Activated T-cell treated with anti-CD3 and anti-CD28 coated beads for 4 hours (primary cell): ENCODE measurements around the gene GRID1.

ENCODE experiments used
- DNase-seq: peaks from one replicate; pipeline ENCODE4 v3.0.0-alpha.2; 2020

The GRID1 gene

DNA sequence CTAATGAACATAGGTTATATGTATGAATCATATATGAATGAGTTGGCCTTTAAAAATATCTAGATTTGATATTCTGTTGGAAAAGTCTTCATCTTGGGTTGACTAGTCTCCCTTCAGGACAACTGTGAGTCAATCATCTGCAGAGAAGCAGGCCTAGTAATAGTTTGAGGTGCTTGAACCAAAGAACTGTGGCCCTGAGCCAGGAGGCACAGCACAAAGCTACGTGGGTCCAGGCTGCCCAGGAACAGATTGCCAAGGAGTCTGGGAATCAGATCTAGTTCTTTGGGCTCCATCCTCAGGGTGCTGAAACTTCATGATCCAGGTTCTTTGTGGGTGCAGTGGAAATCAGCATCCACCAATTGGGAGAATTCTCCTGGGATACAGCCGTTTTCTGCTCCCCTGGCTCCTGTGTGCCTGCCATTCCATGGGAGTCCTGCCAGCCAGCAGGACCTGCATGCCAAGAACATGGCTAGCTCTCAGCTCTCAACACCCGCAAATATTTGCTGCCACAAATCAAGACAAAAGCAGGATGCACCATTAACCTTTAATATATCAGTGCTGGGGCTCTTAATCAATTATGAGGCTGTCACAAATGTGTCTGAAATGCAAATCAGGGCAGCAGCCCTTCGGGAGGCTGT, 709.0 kb downstream of the GRID1 start:
- DNase-seq: no peak

DNA sequence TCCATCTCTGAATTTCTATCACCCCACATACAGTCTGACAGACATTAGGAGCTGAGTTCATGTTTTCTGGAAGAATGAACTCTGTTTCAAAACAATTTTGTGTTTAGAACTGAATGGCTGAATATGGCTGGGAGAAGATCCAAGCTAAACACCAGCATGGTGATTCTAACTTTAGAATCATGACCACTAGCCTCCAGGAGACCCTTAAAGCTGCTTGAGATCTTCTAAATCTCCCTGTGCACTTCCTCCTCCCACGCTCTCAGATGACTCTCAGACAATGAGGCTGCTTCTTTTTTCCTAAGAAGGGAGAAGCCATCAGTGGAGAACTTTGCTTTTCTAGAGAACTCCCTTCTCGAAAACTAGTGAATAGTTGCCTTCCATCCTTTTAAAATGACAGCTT, 711.2 kb downstream of the GRID1 start:
- DNase-seq: no peak

DNA sequence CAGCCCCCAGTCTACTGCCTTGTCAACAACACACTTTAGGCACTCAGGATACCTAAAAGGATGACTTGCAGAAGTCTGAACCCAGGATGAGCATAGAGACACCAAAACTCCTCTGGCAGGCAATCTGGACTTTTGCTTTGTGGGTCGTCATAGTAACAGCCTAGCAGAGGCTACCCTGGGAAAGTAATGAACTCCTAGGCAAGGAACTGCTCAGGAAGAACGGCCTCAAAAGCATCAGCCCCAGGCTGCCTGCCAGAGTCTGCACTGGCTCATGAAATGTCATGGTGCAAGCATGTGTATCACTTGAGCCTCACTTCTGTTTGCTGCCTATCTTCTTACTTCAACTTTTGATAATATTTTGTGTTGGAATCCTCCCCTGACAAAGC, 715.1 kb downstream of the GRID1 start:
- no peak for DNase-seq

GRCh38 chr10:85650791-85651496, 715.7 kb downstream of the GRID1 start:
- DNase-seq: no peak

GRCh38 chr10:85649461-85649860, 717.1 kb downstream of the GRID1 start:
- no peak for DNase-seq

DNA sequence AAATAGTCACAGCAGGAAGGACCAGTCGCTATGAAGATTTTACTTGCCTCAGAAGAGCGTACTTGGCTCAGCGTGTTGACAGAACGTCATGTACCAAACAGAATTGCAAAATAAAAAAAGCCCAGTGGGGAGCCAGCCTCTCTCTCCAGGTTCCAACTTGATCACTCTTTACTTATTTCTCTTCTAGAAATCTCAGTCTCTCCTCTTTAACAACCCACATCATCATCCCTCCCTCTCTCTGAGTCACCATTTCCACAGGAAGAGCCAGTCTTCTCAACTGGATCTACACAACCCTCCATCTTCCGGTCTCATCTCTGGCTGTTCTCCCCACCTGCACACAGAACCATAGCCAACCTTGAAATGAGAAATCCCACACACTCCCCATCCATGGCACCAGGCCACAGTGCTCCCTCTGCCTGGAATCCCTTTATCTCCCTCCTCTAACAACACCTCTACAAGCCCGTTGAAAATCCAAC, 718.3 kb downstream of the GRID1 start:
- no peak for DNase-seq

DNA sequence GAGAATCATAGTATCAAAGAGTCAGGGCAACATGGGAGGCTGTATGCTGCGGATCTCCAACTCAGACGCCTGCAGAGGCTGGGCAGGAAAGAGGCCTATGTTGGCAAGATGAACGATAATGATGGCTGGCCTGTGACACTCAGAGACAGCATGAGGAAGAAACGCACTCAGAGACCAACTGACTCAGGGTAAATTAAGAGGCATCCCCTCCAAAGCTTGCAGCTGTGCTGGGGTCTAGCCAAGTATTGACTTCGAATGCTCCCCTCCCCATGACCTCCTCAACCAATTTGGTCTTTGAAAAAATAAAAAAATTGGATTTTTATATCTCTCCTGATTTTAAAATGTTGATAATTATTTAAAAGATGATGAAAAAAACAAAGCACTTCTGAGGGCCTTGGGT, 718.9 kb downstream of the GRID1 start:
- no peak for DNase-seq

- DNase-seq: no peak
Observed at GRCh38 chr10:85645926-85646711, 720.5 kb downstream of the GRID1 start.

DNA sequence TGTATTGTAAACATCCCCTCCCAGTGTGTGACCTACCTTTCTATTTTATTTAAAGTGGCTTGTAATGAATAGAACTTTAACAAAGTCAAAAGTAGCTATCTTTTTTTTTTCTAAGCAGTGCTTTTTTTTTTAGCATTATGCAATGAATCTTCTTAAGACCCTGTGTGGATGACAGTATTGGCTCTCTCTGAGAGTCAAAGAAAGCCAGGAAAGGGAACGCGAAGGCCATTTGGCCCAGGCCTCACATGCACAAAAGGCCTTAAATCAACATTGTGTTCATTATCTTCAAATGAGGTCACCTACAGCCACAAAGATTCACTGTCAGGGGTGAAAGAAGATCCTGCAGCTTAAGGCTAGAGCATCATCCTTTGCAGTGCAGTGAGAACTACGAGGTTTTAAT, 721.5 kb downstream of the GRID1 start:
- DNase-seq: no peak

GRCh38 chr10:85643845-85644525, 722.6 kb downstream of the GRID1 start:
- no peak for DNase-seq

GRCh38 chr10:85643171-85643844, 723.3 kb downstream of the GRID1 start:
- no peak for DNase-seq

DNA sequence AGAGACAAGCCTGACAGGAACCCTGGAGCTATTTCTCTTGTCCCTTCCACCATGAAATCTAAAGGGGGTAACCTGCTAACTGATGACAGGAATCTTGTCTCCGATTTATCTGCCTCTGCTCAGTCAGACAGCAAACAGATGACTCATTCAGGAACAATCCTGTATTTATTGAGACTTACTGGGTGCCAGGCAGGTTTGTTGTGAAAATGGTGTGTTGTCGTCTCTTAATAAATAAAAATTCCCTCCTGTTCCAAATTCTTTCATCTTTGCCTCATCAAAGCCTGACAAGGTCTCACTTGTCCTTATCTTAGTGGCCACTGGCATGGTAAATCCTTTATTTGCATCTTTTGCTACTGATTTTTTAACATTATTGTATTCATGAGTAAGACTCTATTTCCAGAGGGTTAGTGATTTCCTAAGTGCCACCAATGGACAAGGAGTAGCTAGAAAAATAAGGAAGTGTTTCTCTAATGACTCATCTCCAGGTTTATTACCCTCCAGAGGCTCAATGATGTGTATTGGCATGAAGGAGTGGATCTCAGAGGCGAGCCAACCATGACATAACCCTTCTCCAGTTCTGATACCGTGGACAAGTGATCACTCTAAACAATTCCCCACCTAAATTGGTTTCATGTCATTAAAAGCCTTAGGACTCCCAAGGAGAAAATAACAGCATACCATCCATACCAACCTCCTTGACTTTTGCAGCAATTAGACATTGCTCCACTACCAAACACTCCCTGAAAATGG, 724.0 kb downstream of the GRID1 start:
- DNase-seq: no peak

- no peak for DNase-seq
Observed at GRCh38 chr10:85642082-85642420, 724.5 kb downstream of the GRID1 start.

DNA sequence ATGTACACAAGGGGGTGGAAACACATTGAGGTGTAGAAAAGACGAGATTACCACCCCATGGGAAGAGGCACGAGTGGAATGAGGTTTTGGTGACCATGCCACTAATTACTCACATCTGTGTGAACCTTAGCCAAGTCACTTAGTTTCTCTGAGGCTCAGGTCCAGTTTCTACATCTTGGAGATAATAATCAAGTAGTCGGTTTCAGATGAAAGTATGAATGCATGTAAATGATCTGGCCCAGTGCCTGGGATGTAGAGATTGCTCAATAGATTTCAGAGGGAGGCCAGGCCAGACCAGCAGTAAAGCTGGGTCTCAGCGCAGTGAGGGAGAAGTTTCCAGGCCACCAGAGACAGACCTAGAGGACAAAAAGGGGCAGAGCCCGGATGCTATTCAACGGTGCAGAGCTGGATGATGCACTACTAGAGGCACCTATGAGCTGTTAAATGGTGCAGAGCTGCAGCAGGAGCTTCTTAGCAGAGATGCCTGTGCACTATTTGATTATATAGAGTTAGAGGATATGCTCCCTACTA, 725.1 kb downstream of the GRID1 start:
- no peak for DNase-seq

DNA sequence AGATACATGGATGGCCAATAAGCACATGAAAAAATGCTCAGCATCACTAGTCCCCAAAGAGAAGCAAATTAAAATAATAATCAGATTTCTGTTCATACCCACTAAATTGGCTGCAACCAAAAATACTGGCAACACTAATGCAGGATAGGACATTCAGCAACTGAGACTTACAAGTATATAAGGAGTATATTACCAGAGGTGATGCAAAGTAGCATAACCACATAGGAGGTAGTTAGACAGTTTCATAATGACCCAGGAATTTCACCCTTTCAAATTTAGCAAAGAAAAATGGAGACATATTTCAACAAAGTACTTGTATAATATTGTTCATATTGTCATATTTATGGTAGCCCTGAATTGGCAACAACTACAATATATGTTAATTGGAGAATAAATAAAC, 727.8 kb downstream of the GRID1 start:
- no peak for DNase-seq

GRCh38 chr10:85635650-85636049, 730.9 kb downstream of the GRID1 start:
- no peak for DNase-seq

DNA sequence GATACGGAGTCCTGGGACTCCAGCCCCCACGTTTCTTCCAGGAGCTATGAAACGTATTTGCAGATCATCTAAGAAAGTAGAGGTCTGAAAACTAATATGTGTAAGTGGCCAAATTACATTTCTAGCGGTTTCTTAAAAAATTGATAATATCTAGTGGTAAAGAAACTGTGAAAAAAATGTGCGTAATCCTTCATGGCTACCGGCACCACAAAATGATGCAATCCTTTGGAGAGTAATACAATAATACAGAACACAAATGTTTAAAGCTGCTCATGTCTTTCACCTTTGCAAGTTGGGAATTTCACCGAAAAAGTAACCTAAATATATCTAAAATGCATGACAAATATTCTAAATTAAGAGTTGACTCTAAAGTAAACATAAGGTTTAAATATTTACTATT, 742.1 kb downstream of the GRID1 start:
- no peak for DNase-seq

- no peak for DNase-seq
Observed at GRCh38 chr10:85623758-85624157, 742.8 kb downstream of the GRID1 start.

DNA sequence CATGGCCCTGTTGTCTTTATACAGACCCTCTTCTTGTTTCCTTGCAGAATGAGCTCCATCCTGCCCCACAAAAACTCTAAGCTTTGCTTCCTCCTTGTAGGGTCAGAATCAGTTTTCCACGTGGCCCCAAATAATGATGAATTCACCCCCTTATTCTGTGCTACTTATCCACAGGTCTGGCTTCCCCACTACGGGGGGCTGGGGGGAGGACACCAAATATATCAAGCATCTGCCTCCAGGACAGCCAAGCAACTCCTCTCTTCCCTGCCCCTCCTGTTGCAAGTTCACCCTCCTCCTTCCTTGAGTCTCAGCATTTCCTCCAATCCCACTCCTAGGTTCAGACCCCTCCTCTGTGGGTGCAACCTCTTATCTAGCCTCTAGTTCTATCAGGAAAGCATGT, 743.3 kb downstream of the GRID1 start:
- DNase-seq: no peak

DNA sequence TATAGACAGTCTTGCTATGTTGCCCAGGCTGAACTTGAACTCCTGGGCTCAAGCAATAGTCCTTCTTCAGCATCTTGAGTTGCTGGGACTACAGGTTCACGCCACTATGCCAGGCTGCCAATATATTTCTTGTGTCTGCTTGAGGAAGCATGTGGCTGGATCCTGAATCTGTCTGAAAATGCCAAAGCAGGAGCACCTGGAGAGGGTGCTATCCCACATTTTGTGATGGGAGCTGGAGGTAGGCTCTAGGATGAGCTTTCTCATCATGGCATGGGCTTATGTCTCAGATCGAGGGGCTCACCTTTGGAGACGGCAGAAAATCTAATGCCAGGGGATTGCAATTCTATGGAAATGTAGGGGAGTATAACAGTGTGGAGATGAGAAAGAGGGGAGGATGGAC, 744.2 kb downstream of the GRID1 start:
- no peak for DNase-seq

- DNase-seq: no peak
Observed at GRCh38 chr10:85621562-85621961, 745.0 kb downstream of the GRID1 start.

DNA sequence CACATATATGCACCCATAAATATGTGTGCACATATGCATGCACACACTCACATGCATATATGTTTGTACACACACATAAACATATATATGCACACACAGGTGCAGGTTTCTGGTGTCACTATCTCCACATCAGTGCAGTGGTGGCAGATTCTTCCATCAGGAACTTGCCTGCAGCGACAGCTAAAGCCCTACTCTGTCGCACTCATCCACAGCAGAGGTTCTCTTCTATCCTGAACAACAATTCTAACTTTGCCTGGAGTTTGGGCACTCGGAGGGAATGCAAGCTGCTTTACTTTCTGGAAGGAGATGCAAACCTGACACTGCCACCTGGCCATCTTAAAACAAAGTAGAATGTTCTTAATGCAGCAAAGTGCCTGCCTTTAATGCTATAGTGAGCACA, 745.8 kb downstream of the GRID1 start:
- no peak for DNase-seq
